GM12878 (cell line): ENCODE measurements around the gene MDFI. TPM values are rescaled to one million over a fixed set of nuclear protein-coding genes. Genes with fewer than 3 reads are reported as not detected.

Experiments
- ATAC-seq: fragments of 200-7000 bp; cut with Tn5 transposase; 3 replicates; pipeline ENCODE4 v1.9.1; 2020; ENCODE audit warnings: mild to moderate bottlenecking, moderate library complexity
- BruUV-seq: library from RNA; stranded (reverse); fragments of 400-500 nt; replicated peaks from 2 replicates; lab custom pipeline; 2021; lab: Mats Ljungman, UMichigan
- CTCF ChIA-PET: fragments of 300-600 bp; sonication (Branson Sonifier 250); formaldehyde crosslinking; extraction: SDS; loops from one replicate; lab custom pipeline; 2021; ENCODE audit warnings: inconsistent platforms; lab: Yijun Ruan, JAX
- POLR2A ChIA-PET: fragments of 350-600 bp; formaldehyde crosslinking; extraction: SDS; loops from one replicate; lab custom pipeline; 2021; ENCODE audit warnings: inconsistent platforms; lab: Charles Lee
- RAD21 ChIA-PET: fragments of 300-600 bp; sonication (Branson Sonifier 250); formaldehyde crosslinking; loops from one replicate; lab custom pipeline; 2023; ENCODE audit warnings: antibody characterized with exemption; ENCODE audit not compliant: unreplicated experiment; lab: Charles Lee
- SMC1A ChIA-PET: fragments of 300-600 bp; sonication (Branson Sonifier 250); formaldehyde crosslinking; loops from one replicate; lab custom pipeline; 2023; ENCODE audit not compliant: unreplicated experiment, uncharacterized antibody; lab: Charles Lee
- DNase-seq: peaks from one replicate; pipeline ENCODE4 v3.0.0-alpha.2; 2011; ENCODE audit warnings: low read depth, low spot score
- FAIRE-seq: peaks from 3 replicates; lab custom pipeline; 2011; peaks lifted over from hg19 to GRCh38; lab: Jason Lieb, UNC
- H2AFZ ChIP-seq: 2 replicates; pipeline ENCODE4 v1.6.0; 2011; ENCODE audit warnings: low read depth, low read length, control low read depth; ENCODE audit not compliant: control insufficient read depth
- H3K27ac ChIP-seq: 2 replicates; pipeline ENCODE4 v1.5.1; 2011; ENCODE audit warnings: control low read depth; ENCODE audit not compliant: control insufficient read depth, insufficient read depth
- H3K27me3 ChIP-seq, 2 experiments: replicated peaks in 1 of 2; 2 replicates each; pipeline versions ENCODE4 v1.6.0 to v1.6.1; 2011; ENCODE audit warnings: low read length in 1 of 2; ENCODE audit not compliant: control insufficient read depth in 2 of 2, insufficient read depth in 2 of 2
- H3K36me3 ChIP-seq, 2 experiments: 2 replicates each; pipeline ENCODE4 v1.5.1; 2011; ENCODE audit warnings: low read length in 1 of 2; ENCODE audit not compliant: control insufficient read depth in 2 of 2, insufficient read depth in 2 of 2
- H3K4me1 ChIP-seq: 2 replicates; pipeline ENCODE4 v1.6.1; 2011; ENCODE audit warnings: mild to moderate bottlenecking, low read length, moderate library complexity, mixed read lengths; ENCODE audit not compliant: control insufficient read depth, insufficient read depth
- H3K4me2 ChIP-seq: 2 replicates; pipeline ENCODE4 v1.6.0; 2011; ENCODE audit warnings: control low read depth; ENCODE audit not compliant: control insufficient read depth, insufficient read depth
- H3K4me3 ChIP-seq: fragments of 200-600 bp; sonication (generic); 2 replicates; pipeline ENCODE4 v1.5.1; 2016
- H3K79me2 ChIP-seq: 2 replicates; pipeline ENCODE4 v1.6.0; 2011; ENCODE audit warnings: low read length; ENCODE audit not compliant: control insufficient read depth, insufficient read depth
- H3K9ac ChIP-seq: 2 replicates; pipeline ENCODE4 v1.8.0; 2011; ENCODE audit warnings: low read length, control low read depth, mixed read lengths; ENCODE audit not compliant: control insufficient read depth, insufficient read depth
- H3K9me3 ChIP-seq: replicated peaks from 3 replicates; pipeline ENCODE4 v1.5.1; 2011; ENCODE audit warnings: mild to moderate bottlenecking, low read length; ENCODE audit not compliant: control insufficient read depth, insufficient read depth
- H4K20me1 ChIP-seq: 2 replicates; pipeline ENCODE4 v1.6.0; 2011; ENCODE audit not compliant: control insufficient read depth, insufficient read depth
- BACH1 ChIP-seq: fragments of 450-650 bp; IDR thresholded peaks from 2 replicates; pipeline ENCODE4 v1.6.1; 2017; ENCODE audit warnings: mild to moderate bottlenecking, borderline replicate concordance
- GATAD2B ChIP-seq: fragments of 450-650 bp; conservative IDR thresholded peaks from 2 replicates; pipeline ENCODE4 v1.6.1; 2017; ENCODE audit warnings: low read depth, mild to moderate bottlenecking, moderate library complexity
- POLR2A ChIP-seq: IDR thresholded peaks from 2 replicates; pipeline ENCODE4 v1.6.1; 2011; ENCODE audit warnings: low read depth, mild to moderate bottlenecking, low read length
- POLR2AphosphoS2 ChIP-seq: IDR thresholded peaks from 2 replicates; pipeline ENCODE4 v1.6.1; 2011; ENCODE audit warnings: low read depth, mild to moderate bottlenecking, low read length, improper control_type of control experiment, moderate library complexity
- WGBS: methylation state at CpG from one replicate; pipeline ENCODE4 v1.1.6; 2016; ENCODE audit warnings: low lambda C conversion rate; ENCODE audit not compliant: insufficient replicate concordance, insufficient coverage; ENCODE audit errors: missing lambda C conversion rate; 5-methylcytosine and 5-hydroxymethylcytosine counted together
- in situ Hi-C: fragments of 300-500 bp; cut with MboI; formaldehyde crosslinking; loops from 9 replicates; pipeline ENCODE4 v1.14.3; 2018; ENCODE audit warnings: mixed read lengths
- intact Hi-C: fragments of 100-400 bp; cut with micrococcal nuclease; formaldehyde crosslinking; loops from one replicate; pipeline ENCODE4 v1.14.2; 2022; ENCODE audit not compliant: unreplicated experiment
- polyA plus RNA-seq, 11 experiments: library from polyadenylated mRNA; depleted of rRNA in 4 of 11; unstranded in 6 of 11; stranded (reverse) in 5 of 11; fragments of >200 nt; fragmentation: Nextera tagmentation in 4 of 11; fragmentation: Illumina TruSeq in 1 of 11; extraction: Ambion mirVana in 4 of 11; extraction: Trizol in 1 of 11; gene quantifications; 1 replicate in 1 of 11; 2 replicates in 10 of 11; pipeline versions ENCODE4 v1.2.1 to v1.2.3, GENCODE V29; 2011 to 2016; ENCODE audit warnings: inconsistent platforms in 2 of 11, missing spikeins in 2 of 11, low read depth in 1 of 11
- total RNA-seq, 4 experiments: library from RNA; depleted of rRNA in 3 of 4; stranded (reverse); fragments of >200 nt in 3 of 4; fragmentation: Illumina TruSeq in 1 of 4; extraction: Trizol in 1 of 4; gene quantifications; 2 replicates each; pipeline versions ENCODE4 v1.2.1 to v1.2.3, GENCODE V29; 2013 to 2021

Gene MDFI
- total and polyA plus RNA-seq, 10 of the 15 experiments (the other 5 are each of a cell fraction or from before 2014, with no cell fraction given) = not detected

- BruUV-seq = no TSS peak
These were observed 55.3 kb downstream of the MDFI start for GRCh38 chr6:41693281-41694240.

GRCh38 chr6:41694815-41695526 lies 56.7 kb downstream of the MDFI start:
- BruUV-seq = no TSS peak
- FAIRE-seq (no peak), ATAC-seq (no peak; the same call in 2 of the 3 replicates), DNase-seq (no peak)
- Histone ChIP-seq H3K36me3 (peaks cover 25% of the 10 kb centered on the region in 2 experiments), H3K9me3 (no peaks in the 10 kb centered on the region), H3K4me3 (no peak overlapping the region), H3K27ac (no peak overlapping the region), H3K79me2 (peaks cover 57% of the 10 kb centered on the region), H2AFZ (no peak overlapping the region), H3K27me3 (no peaks in the 10 kb centered on the region), H3K4me1 (peaks cover 7% of the 10 kb centered on the region), H3K4me2 (no peak overlapping the region), H4K20me1 (no peaks in the 10 kb centered on the region; the same call in 1 of the 2 replicates), H3K9ac (no peak overlapping the region)
- WGBS = 85% methylated on average over 6 of the region's 6 CpGs
- SMC1A ChIA-PET = interaction anchor here (0.7 to 2.3 kb wide), 3 partner anchors 9 to 92 kb away, joined by 3 to 9 read pairs (median 4); no protein-coding TSS in a partner anchor
- TF ChIP-seq POLR2AphosphoS2 (peak; percentile 29; the same call in 1 of the 2 replicates), BACH1 (no peak)
- in situ Hi-C loops = no loop called here
- CTCF ChIA-PET = interaction anchor here (0.6 to 1.9 kb wide), 3 partner anchors 10 to 88 kb away, joined by 3 to 7 read pairs (median 4); partner anchors contain the start of gene TFEB
- RAD21 ChIA-PET = interaction anchor here (1.4 kb wide), 1 partner anchor 10 kb away, joined by 3 read pairs; no protein-coding TSS in a partner anchor
- POLR2A ChIA-PET = no interaction called here
- intact Hi-C loops = loop anchor here (5.0 kb wide), 1 partner anchor 37 kb away; no protein-coding TSS in a partner anchor

More at GRCh38 chr6:41693281-41694240, 55.3 kb downstream of the MDFI start:
- 70% methylated on average over 10 of the region's 10 CpGs for WGBS
- ChIA-PET RAD21 (interaction anchor here (1.4 kb wide), 1 partner anchor 11 kb away, joined by 3 read pairs; no protein-coding TSS in a partner anchor), SMC1A (no interaction called here), CTCF (interaction anchor here (0.6 to 2.9 kb wide), 3 partner anchors 10 to 66 kb away, joined by 3 to 9 read pairs (median 6); no protein-coding TSS in a partner anchor), POLR2A (no interaction called here)
- Histone ChIP-seq H3K27ac (no peak overlapping the region), H4K20me1 (no peaks in the 10 kb centered on the region; the same call in 1 of the 2 replicates), H3K4me1 (no peaks in the 10 kb centered on the region), H3K9ac (no peak overlapping the region), H3K4me2 (no peak overlapping the region), H3K79me2 (peaks cover 43% of the 10 kb centered on the region), H3K27me3 (no peaks in the 10 kb centered on the region), H3K36me3 (peaks cover 14 to 30% of the 10 kb centered on the region in 2 experiments), H2AFZ (no peak overlapping the region), H3K9me3 (no peaks in the 10 kb centered on the region), H3K4me3 (no peak overlapping the region)
- ATAC-seq = no peak
- DNase-seq = no peak
- intact Hi-C loops (no loop called here), in situ Hi-C loops (no loop called here)
- TF ChIP-seq POLR2AphosphoS2 (peak; percentile 50), POLR2A (peak; percentile 14; the same call in 1 of the 2 replicates), GATAD2B (no peak)
- FAIRE-seq = no peak
